Astrocyte (in vitro differentiated cells and primary cell): ENCODE data around the gene ACOT12. TPM values are rescaled to one million over a fixed set of nuclear protein-coding genes. Genes with fewer than 3 reads are reported as not detected.

Source experiments
- DNase-seq: peaks from one replicate; pipeline ENCODE4 v3.0.0-alpha.2; 2010; ENCODE audit warnings: low read depth
- FAIRE-seq: peaks from 2 replicates; lab custom pipeline; 2011; peaks lifted over from hg19 to GRCh38; lab: Jason Lieb, UNC
- H2AFZ ChIP-seq: 2 replicates; pipeline ENCODE4 v1.6.0; 2012; ENCODE audit warnings: low read depth, low read length, inconsistent platforms
- H3K27ac ChIP-seq: 2 replicates; pipeline ENCODE4 v1.5.1; 2011; ENCODE audit warnings: low read depth, low read length, inconsistent platforms
- H3K27me3 ChIP-seq: 2 replicates; pipeline ENCODE4 v1.6.0; 2011; ENCODE audit warnings: low read length, inconsistent platforms; ENCODE audit not compliant: insufficient read depth
- H3K36me3 ChIP-seq: 2 replicates; pipeline ENCODE4 v1.5.1; 2011; ENCODE audit warnings: low read length, inconsistent platforms; ENCODE audit not compliant: insufficient read depth
- H3K4me1 ChIP-seq: 2 replicates; pipeline ENCODE4 v1.5.1; 2011; ENCODE audit warnings: low read length, inconsistent platforms; ENCODE audit not compliant: insufficient read depth
- H3K4me2 ChIP-seq: 2 replicates; pipeline ENCODE4 v1.6.0; 2012; ENCODE audit warnings: low read length, inconsistent platforms
- H3K4me3 ChIP-seq: 2 replicates; pipeline ENCODE4 v1.5.1; 2011; ENCODE audit warnings: low read depth, mild to moderate bottlenecking, low read length, inconsistent platforms; ENCODE audit not compliant: insufficient read depth
- H3K79me2 ChIP-seq: 2 replicates; pipeline ENCODE4 v1.6.0; 2012; ENCODE audit warnings: mild to moderate bottlenecking, low read length, inconsistent platforms; ENCODE audit not compliant: insufficient read depth
- H3K9ac ChIP-seq: 2 replicates; pipeline ENCODE4 v1.6.0; 2012; ENCODE audit warnings: mild to moderate bottlenecking, low read length, inconsistent platforms
- H3K9me3 ChIP-seq: 2 replicates; pipeline ENCODE4 v1.5.1; 2012; ENCODE audit warnings: low read depth, mild to moderate bottlenecking, low read length, inconsistent platforms; ENCODE audit not compliant: insufficient read depth
- H4K20me1 ChIP-seq: 2 replicates; pipeline ENCODE4 v1.6.0; 2012; ENCODE audit warnings: low read length, inconsistent platforms; ENCODE audit not compliant: insufficient read depth
- H3K27ac Mint-ChIP-seq: one replicate; pipeline ENCODE4 v1.8.0; 2021; ENCODE audit warnings: mild to moderate bottlenecking, mixed read lengths; ENCODE audit not compliant: unreplicated experiment
- H3K27me3 Mint-ChIP-seq: one replicate; pipeline ENCODE4 v1.8.0; 2021; ENCODE audit warnings: low read depth, mixed read lengths; ENCODE audit not compliant: unreplicated experiment
- H3K36me3 Mint-ChIP-seq: one replicate; pipeline ENCODE4 v1.8.0; 2021; ENCODE audit warnings: low read depth, mixed read lengths; ENCODE audit not compliant: unreplicated experiment
- H3K4me1 Mint-ChIP-seq: one replicate; pipeline ENCODE4 v1.8.0; 2021; ENCODE audit warnings: low read depth, mixed read lengths; ENCODE audit not compliant: unreplicated experiment
- H3K4me3 Mint-ChIP-seq: one replicate; pipeline ENCODE4 v1.8.0; 2021; ENCODE audit warnings: mild to moderate bottlenecking, moderate library complexity, mixed read lengths; ENCODE audit not compliant: unreplicated experiment
- H3K9me3 Mint-ChIP-seq: one replicate; pipeline ENCODE4 v1.8.0; 2021; ENCODE audit warnings: mild to moderate bottlenecking, mixed read lengths; ENCODE audit not compliant: unreplicated experiment
- EZH2 ChIP-seq: IDR thresholded peaks from 2 replicates; pipeline ENCODE4 v1.6.1; 2012; ENCODE audit warnings: mild to moderate bottlenecking, low read length, inconsistent platforms; ENCODE audit not compliant: insufficient read depth
- total RNA-seq: library from RNA; stranded (reverse); gene quantifications from 2 replicates; pipeline ENCODE4 v1.2.1, GENCODE V29; 2021
- TF ChIP-seq, protein P1 (sequence below): IDR thresholded peaks from 2 replicates; pipeline ENCODE4 v1.5.1; 2011; ENCODE audit warnings: low read depth, mild to moderate bottlenecking, inconsistent platforms, low read length, moderate library complexity; ENCODE audit not compliant: insufficient read depth

The ACOT12 gene
- total RNA-seq, 1 donor from 2014 or later = 0.09 TPM

DNA sequence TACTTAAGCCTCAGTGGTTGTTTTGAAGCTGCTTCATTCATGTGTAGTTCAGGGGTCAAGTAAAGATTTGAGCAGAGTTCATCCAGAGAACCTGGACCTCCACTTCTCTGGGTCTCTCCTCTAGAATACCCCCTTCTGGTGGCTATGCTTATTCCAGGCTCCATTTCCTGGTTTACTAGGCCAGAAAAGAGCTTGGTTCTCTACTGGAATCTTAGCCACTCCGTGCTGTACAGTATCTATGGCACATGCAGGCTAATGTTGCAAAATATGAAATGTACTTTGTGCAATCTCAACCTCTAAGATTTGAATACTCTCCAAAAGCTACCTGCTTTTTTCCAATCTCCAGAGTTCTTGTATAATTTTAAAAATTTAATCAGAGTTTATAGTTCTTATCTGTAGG lies 110.0 kb downstream of the ACOT12 start:
- Mint-ChIP-seq H3K4me3 (no peak overlapping the region), H3K27ac (no peak overlapping the region), H3K27me3 (no peaks in the 10 kb centered on the region), H3K36me3 (no peaks in the 10 kb centered on the region), H3K4me1 (no peaks in the 10 kb centered on the region), H3K9me3 (peaks cover 1% of the 10 kb centered on the region)
- Histone ChIP-seq H3K9ac (no peak overlapping the region), H3K27me3 (no peaks in the 10 kb centered on the region), H3K4me3 (no peak overlapping the region), H3K27ac (no peak overlapping the region), H4K20me1 (peaks cover 6% of the 10 kb centered on the region), H3K79me2 (peaks cover 12% of the 10 kb centered on the region), H2AFZ (no peak overlapping the region), H3K36me3 (no peaks in the 10 kb centered on the region), H3K4me2 (no peak overlapping the region), H3K4me1 (no peaks in the 10 kb centered on the region), H3K9me3 (no peaks in the 10 kb centered on the region)
- FAIRE-seq = no peak
- no peak for DNase-seq
- TF ChIP-seq EZH2 = no peak
- TF ChIP-seq, protein P1, sequence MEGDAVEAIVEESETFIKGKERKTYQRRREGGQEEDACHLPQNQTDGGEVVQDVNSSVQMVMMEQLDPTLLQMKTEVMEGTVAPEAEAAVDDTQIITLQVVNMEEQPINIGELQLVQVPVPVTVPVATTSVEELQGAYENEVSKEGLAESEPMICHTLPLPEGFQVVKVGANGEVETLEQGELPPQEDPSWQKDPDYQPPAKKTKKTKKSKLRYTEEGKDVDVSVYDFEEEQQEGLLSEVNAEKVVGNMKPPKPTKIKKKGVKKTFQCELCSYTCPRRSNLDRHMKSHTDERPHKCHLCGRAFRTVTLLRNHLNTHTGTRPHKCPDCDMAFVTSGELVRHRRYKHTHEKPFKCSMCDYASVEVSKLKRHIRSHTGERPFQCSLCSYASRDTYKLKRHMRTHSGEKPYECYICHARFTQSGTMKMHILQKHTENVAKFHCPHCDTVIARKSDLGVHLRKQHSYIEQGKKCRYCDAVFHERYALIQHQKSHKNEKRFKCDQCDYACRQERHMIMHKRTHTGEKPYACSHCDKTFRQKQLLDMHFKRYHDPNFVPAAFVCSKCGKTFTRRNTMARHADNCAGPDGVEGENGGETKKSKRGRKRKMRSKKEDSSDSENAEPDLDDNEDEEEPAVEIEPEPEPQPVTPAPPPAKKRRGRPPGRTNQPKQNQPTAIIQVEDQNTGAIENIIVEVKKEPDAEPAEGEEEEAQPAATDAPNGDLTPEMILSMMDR = no peak

Other genes starting within 250 kb of the ACOT12 start
- 0.18 TPM in 1 of 2 replicates, not detected in the other for gene CKMT2, start 160.8 kb downstream of the ACOT12 start, total RNA-seq
- 22.5 and 24.3 TPM in 2 replicates for gene ZCCHC9, start 92.5 kb downstream of the ACOT12 start, total RNA-seq